ENCODE results near the gene MB. TPM values are rescaled to one million over a fixed set of nuclear protein-coding genes. Genes with fewer than 3 reads are reported as not detected.

MB gene
- total RNA-seq, 2 donors from 2014 or later = 1.3 TPM; not detected in 1

- TF ChIP-seq, protein P1, sequence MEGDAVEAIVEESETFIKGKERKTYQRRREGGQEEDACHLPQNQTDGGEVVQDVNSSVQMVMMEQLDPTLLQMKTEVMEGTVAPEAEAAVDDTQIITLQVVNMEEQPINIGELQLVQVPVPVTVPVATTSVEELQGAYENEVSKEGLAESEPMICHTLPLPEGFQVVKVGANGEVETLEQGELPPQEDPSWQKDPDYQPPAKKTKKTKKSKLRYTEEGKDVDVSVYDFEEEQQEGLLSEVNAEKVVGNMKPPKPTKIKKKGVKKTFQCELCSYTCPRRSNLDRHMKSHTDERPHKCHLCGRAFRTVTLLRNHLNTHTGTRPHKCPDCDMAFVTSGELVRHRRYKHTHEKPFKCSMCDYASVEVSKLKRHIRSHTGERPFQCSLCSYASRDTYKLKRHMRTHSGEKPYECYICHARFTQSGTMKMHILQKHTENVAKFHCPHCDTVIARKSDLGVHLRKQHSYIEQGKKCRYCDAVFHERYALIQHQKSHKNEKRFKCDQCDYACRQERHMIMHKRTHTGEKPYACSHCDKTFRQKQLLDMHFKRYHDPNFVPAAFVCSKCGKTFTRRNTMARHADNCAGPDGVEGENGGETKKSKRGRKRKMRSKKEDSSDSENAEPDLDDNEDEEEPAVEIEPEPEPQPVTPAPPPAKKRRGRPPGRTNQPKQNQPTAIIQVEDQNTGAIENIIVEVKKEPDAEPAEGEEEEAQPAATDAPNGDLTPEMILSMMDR (IDR thresholded peaks at IDR 0.05) = no peak
- TF ChIP-seq POLR2A (IDR thresholded peaks at IDR 0.05) = no peak
- 36 to 37% methylated on average over 9 of the region's 9 CpGs for WGBS, 2 donors
- Histone ChIP-seq H3K36me3 (replicated peaks in 1 of 2; ENCODE audit: insufficient read depth in 1 of 2, low read depth in 2 of 2) (no peaks in the 10 kb centered on the region), H3K9me3 (no peaks in the 10 kb centered on the region), H3K27ac (no peak overlapping the region), H3K4me1 (peaks cover 18% of the 10 kb centered on the region), H3K4me3 (no peak overlapping the region), H3K27me3 (no peaks in the 10 kb centered on the region)
- peak in 2 of 4 donors; percentile 45 to 50 for DNase-seq
- peak; percentile 66 for ATAC-seq
- intact Hi-C loops (cut with DNase I) = no loop called here
Observed at GRCh38 chr22:35604621-35605368, 12.3 kb downstream of the MB start.

- DNase-seq (peak; percentile 19 to 73 (median 36)), ATAC-seq (peak; percentile 48)
- no peak overlapping the region for H3K4me3 ChIP-seq
- TF ChIP-seq, protein P1 (IDR thresholded peaks at IDR 0.05) = no peak
- TF ChIP-seq POLR2A (IDR thresholded peaks at IDR 0.05) = no peak
- WGBS, 2 donors = 45 to 51% methylated on average over 9 of the region's 9 CpGs
- peaks cover 30% of the 10 kb centered on the region for H3K4me1 ChIP-seq
- no peaks in the 10 kb centered on the region for H3K27me3 ChIP-seq
- intact Hi-C loops (cut with DNase I) = no loop called here
- no peaks in the 10 kb centered on the region for H3K36me3 ChIP-seq (replicated peaks in 1 of 2; ENCODE audit: insufficient read depth in 1 of 2, low read depth in 2 of 2)
- H3K27ac ChIP-seq = no peak overlapping the region
- H3K9me3 ChIP-seq = no peaks in the 10 kb centered on the region
Observed at GRCh38 chr22:35601743-35602615, 15.2 kb downstream of the MB start.

DNA sequence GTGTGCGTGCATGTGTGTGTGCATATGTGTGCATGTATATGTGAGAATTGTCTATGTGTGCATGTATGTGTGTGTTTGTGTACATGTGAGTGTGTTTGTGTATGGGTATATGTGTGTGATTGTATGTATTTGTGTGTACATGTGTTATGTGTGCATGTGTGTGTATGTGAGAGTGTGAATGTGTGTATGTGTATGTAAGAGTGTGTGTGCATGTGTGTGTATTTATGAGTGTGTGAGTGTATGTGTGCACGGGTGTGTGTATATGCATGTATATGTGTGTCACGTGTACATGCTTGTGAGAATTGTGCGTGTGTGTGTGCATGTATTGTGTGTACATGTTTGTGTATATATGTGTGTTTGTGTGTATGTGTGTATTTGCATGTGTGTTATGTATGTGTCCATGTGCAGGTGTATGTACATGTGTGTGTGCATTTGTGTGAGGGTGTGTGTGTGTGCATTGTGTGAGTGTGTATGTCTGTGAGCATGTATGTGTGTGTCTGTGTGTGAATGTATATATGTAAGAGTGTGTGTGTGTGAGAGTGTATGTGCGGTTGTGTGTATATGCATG is 16.0 kb downstream of the MB start:
- no peaks in the 10 kb centered on the region for H3K9me3 ChIP-seq
- DNase-seq = no peak
- H3K27me3 ChIP-seq = no peaks in the 10 kb centered on the region
- intact Hi-C loops (cut with DNase I) = no loop called here
- H3K27ac ChIP-seq = no peak overlapping the region
- ATAC-seq = no peak
- no peaks in the 10 kb centered on the region for H3K36me3 ChIP-seq (replicated peaks in 1 of 2; ENCODE audit: insufficient read depth in 1 of 2, low read depth in 2 of 2)
- 81 to 94% methylated on average over 5 of the region's 5 CpGs for WGBS, 2 donors
- TF ChIP-seq, protein P1 (IDR thresholded peaks at IDR 0.05) = no peak
- TF ChIP-seq POLR2A (IDR thresholded peaks at IDR 0.05) = no peak
- peaks cover 31% of the 10 kb centered on the region for H3K4me1 ChIP-seq
- no peak overlapping the region for H3K4me3 ChIP-seq

DNA sequence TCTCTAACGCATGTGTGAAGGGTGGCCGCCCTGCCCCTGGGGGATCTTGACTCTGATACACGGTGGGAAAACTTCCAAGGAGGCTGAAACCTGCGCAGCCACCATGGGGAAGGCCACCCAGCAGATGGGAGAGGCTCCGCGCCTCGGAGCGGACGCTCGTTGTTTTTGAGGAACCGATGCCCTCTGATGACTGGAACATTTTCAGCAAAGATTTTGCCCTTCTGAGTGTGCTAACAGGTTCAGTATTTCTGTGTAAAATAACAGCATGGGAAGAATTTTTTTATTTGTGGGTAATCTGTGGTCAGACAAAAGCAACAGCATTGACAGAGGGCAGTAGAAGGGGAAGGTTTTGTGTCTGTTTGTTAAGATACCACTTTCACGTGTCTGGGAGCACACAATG is 16.7 kb downstream of the MB start:
- peak in 1 of 4 donors; percentile 34 for DNase-seq
- Histone ChIP-seq H3K4me1 (peaks cover 25% of the 10 kb centered on the region), H3K4me3 (no peak overlapping the region), H3K27me3 (no peaks in the 10 kb centered on the region), H3K27ac (no peak overlapping the region), H3K9me3 (no peaks in the 10 kb centered on the region), H3K36me3 (replicated peaks in 1 of 2; ENCODE audit: insufficient read depth in 1 of 2, low read depth in 2 of 2) (no peaks in the 10 kb centered on the region)
- no peak for TF ChIP-seq POLR2A (IDR thresholded peaks at IDR 0.05)
- TF ChIP-seq, protein P1 (IDR thresholded peaks at IDR 0.05) = no peak
- 67 to 86% methylated on average over 11 to 12 of the region's 12 CpGs for WGBS, 2 donors
- intact Hi-C loops (cut with DNase I) = no loop called here
- ATAC-seq = no peak
